Lower lobe of right lung (tissue), 2 donors: Measurements from ENCODE around the gene CMTM4. TPM values are rescaled to one million over a fixed set of nuclear protein-coding genes. Genes with fewer than 3 reads are reported as not detected.
"Not testable (repeated sequence)": the region's sequence is repeated elsewhere in the genome, so short reads cannot be mapped to it uniquely, and the experiment has no call there.

Experiments
- ATAC-seq, 2 donors: fragments of 200-7000 bp; cut with Tn5 transposase; one replicate each; pipeline ENCODE4 v1.9.1; 2020 to 2022; ENCODE audit warnings: mild to moderate bottlenecking in 2 of 2, moderate library complexity in 2 of 2
- DNase-seq: peaks from one replicate; pipeline ENCODE4 v3.0.0-alpha.2; 2020
- H3K27ac ChIP-seq: fragments of 200-600 bp; one replicate; pipeline ENCODE4 v1.8.0; 2022
- H3K27me3 ChIP-seq: fragments of 200-600 bp; one replicate; pipeline ENCODE4 v1.8.0; 2022; ENCODE audit warnings: low read depth
- H3K36me3 ChIP-seq: fragments of 200-600 bp; one replicate; pipeline ENCODE4 v1.8.0; 2022; ENCODE audit warnings: mild to moderate bottlenecking
- H3K4me1 ChIP-seq: fragments of 200-600 bp; one replicate; pipeline ENCODE4 v1.8.0; 2022
- H3K4me3 ChIP-seq: fragments of 200-600 bp; one replicate; pipeline ENCODE4 v1.8.0; 2022; ENCODE audit warnings: mild to moderate bottlenecking
- H3K9me3 ChIP-seq: fragments of 200-600 bp; one replicate; pipeline ENCODE4 v1.8.0; 2022
- intact Hi-C: fragments of 100-400 bp; cut with DNase I; formaldehyde crosslinking; loops from one replicate; pipeline ENCODE4 v1.11.0; 2022
- total RNA-seq: library from RNA; stranded (reverse); fragmentation: NEBNext Ultra II Directional; extraction: Animal tissue kit (Norgen Biotek cat#: 25700); gene quantifications from one replicate; pipeline ENCODE4 v1.2.1, GENCODE V29; 2021
- TF ChIP-seq, protein P1 (sequence below): fragments of 200-600 bp; IDR thresholded peaks from one replicate; pipeline ENCODE4 v1.8.0; 2022; ENCODE audit warnings: antibody characterized with exemption, mild to moderate bottlenecking
- donor health status: DM: no; HTN: yes; CAD: no; lungs with severe emphysema.

Gene CMTM4
- total RNA-seq, 1 donor from 2014 or later: 52.5 TPM

DNA sequence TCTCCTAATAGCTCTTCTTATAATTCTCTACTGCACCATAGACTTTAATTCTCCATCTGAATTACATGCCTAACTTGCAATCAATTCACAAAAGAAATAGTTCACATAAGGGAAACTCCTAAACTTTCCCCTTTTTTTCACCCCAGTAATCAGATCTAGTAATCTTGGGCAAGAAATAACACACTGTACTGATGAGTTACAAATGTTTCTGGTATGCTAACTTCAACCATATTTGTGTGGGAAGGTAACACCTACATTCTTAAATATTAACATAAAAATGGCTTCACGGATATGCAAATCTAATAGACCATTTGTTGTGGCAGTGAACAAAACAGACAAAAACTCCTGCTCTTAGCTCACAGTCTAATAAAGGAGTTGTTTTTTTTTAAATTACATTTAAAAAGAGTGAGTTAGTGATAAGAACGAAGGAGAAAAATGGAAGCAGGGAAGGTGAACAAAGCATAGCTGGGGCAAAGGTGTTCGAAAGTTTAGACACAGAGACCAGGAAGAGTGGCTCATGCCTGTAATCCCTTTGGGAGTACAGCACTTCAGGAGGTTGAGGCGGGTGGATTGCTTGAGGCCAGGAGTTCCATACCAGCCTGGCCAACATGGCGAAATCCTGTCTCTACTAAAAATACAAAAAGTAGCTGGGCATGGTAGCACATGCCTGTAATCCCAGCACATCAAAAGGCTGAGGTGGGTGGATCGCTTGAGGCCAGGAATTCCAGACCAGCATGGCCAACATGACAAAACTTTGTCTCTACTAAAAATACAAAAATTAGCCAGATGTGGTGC, 57.3 kb downstream of the CMTM4 start:
- intact Hi-C loops: no loop called here
- Histone ChIP-seq H3K27ac (no peak overlapping the region), H3K36me3 (peaks cover 14% of the 10 kb centered on the region), H3K4me1 (no peaks in the 10 kb centered on the region), H3K4me3 (no peak overlapping the region), H3K9me3 (no peaks in the 10 kb centered on the region), H3K27me3 (no peaks in the 10 kb centered on the region)
- no peak for ATAC-seq
- TF ChIP-seq, protein P1, sequence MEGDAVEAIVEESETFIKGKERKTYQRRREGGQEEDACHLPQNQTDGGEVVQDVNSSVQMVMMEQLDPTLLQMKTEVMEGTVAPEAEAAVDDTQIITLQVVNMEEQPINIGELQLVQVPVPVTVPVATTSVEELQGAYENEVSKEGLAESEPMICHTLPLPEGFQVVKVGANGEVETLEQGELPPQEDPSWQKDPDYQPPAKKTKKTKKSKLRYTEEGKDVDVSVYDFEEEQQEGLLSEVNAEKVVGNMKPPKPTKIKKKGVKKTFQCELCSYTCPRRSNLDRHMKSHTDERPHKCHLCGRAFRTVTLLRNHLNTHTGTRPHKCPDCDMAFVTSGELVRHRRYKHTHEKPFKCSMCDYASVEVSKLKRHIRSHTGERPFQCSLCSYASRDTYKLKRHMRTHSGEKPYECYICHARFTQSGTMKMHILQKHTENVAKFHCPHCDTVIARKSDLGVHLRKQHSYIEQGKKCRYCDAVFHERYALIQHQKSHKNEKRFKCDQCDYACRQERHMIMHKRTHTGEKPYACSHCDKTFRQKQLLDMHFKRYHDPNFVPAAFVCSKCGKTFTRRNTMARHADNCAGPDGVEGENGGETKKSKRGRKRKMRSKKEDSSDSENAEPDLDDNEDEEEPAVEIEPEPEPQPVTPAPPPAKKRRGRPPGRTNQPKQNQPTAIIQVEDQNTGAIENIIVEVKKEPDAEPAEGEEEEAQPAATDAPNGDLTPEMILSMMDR: no peak
- DNase-seq: no peak

GRCh38 chr16:66637806-66638205, 58.7 kb downstream of the CMTM4 start:
- H3K36me3 ChIP-seq: peaks cover 14% of the 10 kb centered on the region
- intact Hi-C loops: no loop called here
- DNase-seq (no peak), ATAC-seq (no peak)
- H3K9me3 ChIP-seq: no peaks in the 10 kb centered on the region
- no peak overlapping the region for H3K4me3 ChIP-seq
- no peaks in the 10 kb centered on the region for H3K27me3 ChIP-seq
- TF ChIP-seq, protein P1: no peak
- no peak overlapping the region for H3K27ac ChIP-seq
- H3K4me1 ChIP-seq: no peaks in the 10 kb centered on the region

DNA sequence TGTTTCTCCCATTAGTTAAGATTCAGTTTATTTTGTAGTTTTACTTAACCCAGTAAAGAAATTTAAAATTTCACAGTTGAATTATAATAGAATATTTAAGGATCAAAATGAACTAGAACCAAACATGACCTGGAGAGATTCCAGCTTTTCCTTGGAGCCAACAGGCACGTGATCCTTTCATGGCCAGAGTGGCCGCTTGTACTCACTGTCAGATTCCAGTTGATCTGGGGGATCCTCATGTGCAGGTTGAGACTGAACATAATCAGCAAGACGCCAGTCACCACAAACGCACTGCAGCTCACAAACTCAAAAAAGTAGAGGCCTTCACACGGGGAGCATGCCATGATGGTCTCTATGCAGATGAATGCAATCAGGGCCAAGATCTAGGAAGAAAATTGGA, 60.3 kb downstream of the CMTM4 start:
- TF ChIP-seq, protein P1: no peak
- intact Hi-C loops: no loop called here

DNA sequence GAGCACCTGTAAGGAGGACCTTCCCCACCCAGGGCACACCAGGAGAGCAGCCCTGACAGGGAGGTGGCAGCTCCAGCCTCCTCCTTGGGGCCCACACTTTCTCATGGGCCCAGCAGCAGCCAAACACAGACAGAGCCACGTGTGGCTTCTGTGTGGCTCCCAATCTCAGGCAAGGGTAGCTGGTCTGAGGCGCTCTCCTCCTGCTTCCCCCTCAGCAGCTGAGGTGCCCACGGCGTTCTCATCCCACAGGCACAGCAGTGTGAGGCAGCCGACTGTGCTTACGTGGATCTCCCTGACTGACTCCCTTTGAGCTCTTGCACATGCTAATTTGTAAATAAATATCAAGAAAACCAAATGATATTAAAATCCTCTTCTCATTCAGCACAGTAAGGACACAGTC, 61.1 kb downstream of the CMTM4 start:
- no peaks in the 10 kb centered on the region for H3K4me1 ChIP-seq
- ATAC-seq: no peak
- intact Hi-C loops: no loop called here
- no peak for DNase-seq
- H3K27me3 ChIP-seq: no peaks in the 10 kb centered on the region
- H3K27ac ChIP-seq: no peak overlapping the region
- TF ChIP-seq, protein P1: no peak
- no peak overlapping the region for H3K4me3 ChIP-seq
- peaks cover 14% of the 10 kb centered on the region for H3K36me3 ChIP-seq
- H3K9me3 ChIP-seq: no peaks in the 10 kb centered on the region

More for the DNA sequence above, 60.3 kb downstream of the CMTM4 start:
- Histone ChIP-seq H3K9me3 (no peaks in the 10 kb centered on the region), H3K4me1 (no peaks in the 10 kb centered on the region), H3K27ac (no peak overlapping the region), H3K36me3 (peaks cover 14% of the 10 kb centered on the region), H3K27me3 (no peaks in the 10 kb centered on the region), H3K4me3 (no peak overlapping the region)
- ATAC-seq (no peak), DNase-seq (no peak)

DNA sequence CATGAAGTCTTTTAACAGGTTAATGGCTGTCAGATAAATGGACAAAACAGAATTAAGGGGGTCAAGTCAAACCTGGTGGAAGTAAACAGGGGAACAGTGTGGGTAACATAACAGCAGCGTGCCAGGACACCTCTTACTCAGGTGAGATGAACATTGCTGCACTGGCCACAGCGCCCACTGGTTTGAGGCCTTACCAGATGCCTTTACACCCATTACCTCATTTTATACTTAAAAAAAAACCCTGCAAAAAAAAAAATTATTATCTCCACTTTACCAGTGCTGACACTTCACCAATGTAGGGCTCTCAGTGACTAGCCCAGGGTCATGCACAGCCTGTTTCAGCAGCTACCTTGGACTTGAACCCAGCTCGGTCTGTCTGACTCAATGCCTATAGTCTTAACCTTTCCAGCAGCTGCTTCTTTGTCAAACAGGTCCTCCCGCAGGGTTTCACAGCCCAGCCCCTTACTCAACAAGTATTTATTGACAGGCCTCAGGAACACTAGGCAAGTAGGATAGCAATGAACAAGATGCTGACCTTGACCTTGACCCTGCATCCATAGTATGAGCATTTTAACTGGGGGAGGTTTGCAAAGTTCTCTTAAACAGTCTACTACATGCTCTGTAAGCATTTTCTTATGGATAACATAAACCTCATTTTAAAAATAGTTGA, 61.9 kb downstream of the CMTM4 start:
- Histone ChIP-seq H3K4me1 (no peaks in the 10 kb centered on the region), H3K36me3 (peaks cover 14% of the 10 kb centered on the region), H3K9me3 (no peaks in the 10 kb centered on the region), H3K4me3 (no peak overlapping the region), H3K27me3 (no peaks in the 10 kb centered on the region), H3K27ac (no peak overlapping the region)
- no peak for DNase-seq
- TF ChIP-seq, protein P1: no peak
- ATAC-seq: no peak
- intact Hi-C loops: no loop called here

DNA sequence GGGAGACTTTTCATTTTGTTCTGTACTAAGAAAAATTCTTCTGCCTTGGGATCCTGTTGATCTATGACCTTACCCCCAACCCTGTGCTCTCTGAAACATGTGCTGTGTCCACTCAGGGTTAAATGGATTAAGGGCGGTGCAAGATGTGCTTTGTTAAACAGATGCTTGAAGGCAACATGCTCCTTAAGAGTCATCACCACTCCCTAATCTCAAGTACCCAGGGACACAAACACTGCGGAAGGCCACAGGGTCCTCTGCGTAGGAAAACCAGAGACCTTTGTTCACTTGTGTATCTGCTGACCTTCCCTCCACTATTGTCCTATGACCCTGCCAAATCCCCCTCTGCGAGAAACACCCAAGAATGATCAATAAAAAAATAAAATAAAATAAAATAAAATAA, 65.0 kb downstream of the CMTM4 start:
- ATAC-seq, H3K4me1 ChIP-seq, H3K9me3 ChIP-seq, H3K4me3 ChIP-seq, DNase-seq, H3K27me3 ChIP-seq, intact Hi-C loops, H3K27ac ChIP-seq: not testable (repeated sequence)
- H3K36me3 ChIP-seq: peaks cover 14% of the 10 kb centered on the region

DNA sequence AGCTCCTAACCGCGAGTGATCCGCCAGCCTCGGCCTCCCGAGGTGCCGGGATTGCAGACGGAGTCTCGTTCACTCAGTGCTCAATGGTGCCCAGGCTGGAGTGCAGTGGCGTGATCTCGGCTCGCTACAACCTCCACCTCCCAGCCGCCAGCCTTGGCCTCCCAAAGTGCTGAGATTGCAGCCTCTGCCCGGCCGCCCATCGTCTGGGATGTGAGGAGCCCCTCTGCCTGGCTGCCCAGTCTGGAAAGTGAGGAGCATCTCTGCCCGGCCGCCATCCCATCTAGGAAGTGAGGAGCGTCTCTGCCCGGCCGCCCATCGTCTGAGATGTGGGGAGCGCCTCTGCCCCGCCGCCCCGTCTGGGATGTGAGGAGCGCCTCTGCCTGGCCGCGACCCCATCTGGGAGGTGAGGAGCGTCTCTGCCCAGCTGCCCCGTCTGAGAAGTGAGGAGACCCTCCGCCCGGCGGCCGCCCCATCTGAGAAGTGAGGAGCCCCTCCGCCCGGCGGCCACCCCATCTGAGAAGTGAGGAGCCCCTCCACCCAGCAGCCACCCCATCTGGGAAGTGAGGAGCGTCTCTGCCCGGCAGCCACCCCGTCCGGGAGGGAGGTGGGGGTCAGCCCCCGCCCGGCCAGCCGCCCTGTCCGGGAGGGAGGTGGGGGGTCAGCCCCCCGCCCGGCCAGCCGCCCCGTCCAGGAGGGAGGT, 65.8 kb downstream of the CMTM4 start:
- ATAC-seq, DNase-seq, H3K4me3 ChIP-seq, H3K27ac ChIP-seq, H3K27me3 ChIP-seq, H3K36me3 ChIP-seq, H3K9me3 ChIP-seq, intact Hi-C loops, H3K4me1 ChIP-seq: not testable (repeated sequence)
